GM18858 (cell line): ENCODE results near the gene ZNF292.
"Not testable (repeated sequence)": the region's sequence is repeated elsewhere in the genome, so short reads cannot be mapped to it uniquely, and the experiment has no call there.

Experiments
- ATAC-seq: cut with Tn5 transposase; IDR thresholded peaks from one replicate; pipeline ENCODE4 v1.9.1; 2021; ENCODE audit not compliant: unreplicated experiment

ZNF292 gene

GRCh38 chr6:87209812-87210211 is 54.4 kb downstream of the ZNF292 start:
- no peak for ATAC-seq

- peak; percentile 96 for ATAC-seq
Observed at GRCh38 chr6:87210979-87211378, 55.6 kb downstream of the ZNF292 start.

GRCh38 chr6:87212596-87212995 is 57.2 kb downstream of the ZNF292 start:
- no peak for ATAC-seq

GRCh38 chr6:87213364-87213763 is 58.0 kb downstream of the ZNF292 start:
- no peak for ATAC-seq

- ATAC-seq = no peak
Observed at GRCh38 chr6:87214831-87215230, 59.5 kb downstream of the ZNF292 start.

GRCh38 chr6:87220997-87221396 is 65.6 kb downstream of the ZNF292 start:
- no peak for ATAC-seq

- no peak for ATAC-seq
Observed at GRCh38 chr6:87222676-87223075, 67.3 kb downstream of the ZNF292 start.

- no peak for ATAC-seq
Observed at GRCh38 chr6:87224971-87225370, 69.6 kb downstream of the ZNF292 start.

- ATAC-seq = no peak
Observed at GRCh38 chr6:87225511-87225910, 70.1 kb downstream of the ZNF292 start.

- no peak for ATAC-seq
Observed at GRCh38 chr6:87225937-87226336, 70.6 kb downstream of the ZNF292 start.

- ATAC-seq = no peak
Observed at GRCh38 chr6:87230801-87231200, 75.4 kb downstream of the ZNF292 start.

GRCh38 chr6:87237804-87238203 is 82.4 kb downstream of the ZNF292 start:
- ATAC-seq = no peak

GRCh38 chr6:87239098-87239635 is 83.8 kb downstream of the ZNF292 start:
- not testable (repeated sequence) for ATAC-seq

GRCh38 chr6:87241304-87241703 is 85.9 kb downstream of the ZNF292 start:
- ATAC-seq = no peak

- ATAC-seq = no peak
Observed at GRCh38 chr6:87242311-87242710, 86.9 kb downstream of the ZNF292 start.

GRCh38 chr6:87243812-87244211 is 88.4 kb downstream of the ZNF292 start:
- ATAC-seq = no peak

- no peak for ATAC-seq
Observed at GRCh38 chr6:87244380-87244779, 89.0 kb downstream of the ZNF292 start.

GRCh38 chr6:87250019-87250418 is 94.7 kb downstream of the ZNF292 start:
- ATAC-seq = no peak

GRCh38 chr6:87251225-87251624 is 95.9 kb downstream of the ZNF292 start:
- no peak for ATAC-seq

- no peak for ATAC-seq
Observed at GRCh38 chr6:87251725-87252124, 96.4 kb downstream of the ZNF292 start.

- no peak for ATAC-seq
Observed at GRCh38 chr6:87257046-87257445, 101.7 kb downstream of the ZNF292 start.

GRCh38 chr6:87257565-87257964 is 102.2 kb downstream of the ZNF292 start:
- no peak for ATAC-seq

- ATAC-seq = no peak
Observed at GRCh38 chr6:87257975-87258374, 102.6 kb downstream of the ZNF292 start.

- no peak for ATAC-seq
Observed at GRCh38 chr6:87259791-87260190, 104.4 kb downstream of the ZNF292 start.
